Measurements from ENCODE around the gene MSX2.

Gene MSX2

GRCh38 chr5:174767670-174768069 lies 43.3 kb downstream of the MSX2 start:
- TF ChIP-seq ZC3H10 (CRISPR knock-in tag; IDR thresholded peaks at IDR 0.05) (no peak), TOX (CRISPR knock-in tag; IDR thresholded peaks at IDR 0.05; ENCODE audit: borderline replicate concordance) (no peak), PATZ1 (CRISPR knock-in tag; IDR thresholded peaks at IDR 0.05; ENCODE audit: borderline replicate concordance) (no peak), ZNF70 (CRISPR knock-in tag; IDR thresholded peaks at IDR 0.05) (no peak), TSHZ2 (CRISPR knock-in tag; IDR thresholded peaks at IDR 0.05) (no peak), CSRNP3 (CRISPR knock-in tag; IDR thresholded peaks at IDR 0.05) (no peak), CSDC2 (CRISPR knock-in tag; IDR thresholded peaks at IDR 0.05) (no peak), RARB (CRISPR knock-in tag; IDR thresholded peaks at IDR 0.05) (no peak), ZFP30 (CRISPR knock-in tag; IDR thresholded peaks at IDR 0.05) (no peak), BACH2 (CRISPR knock-in tag; IDR thresholded peaks at IDR 0.05; ENCODE audit: borderline replicate concordance) (no peak), ARNTL (CRISPR knock-in tag; IDR thresholded peaks at IDR 0.05; ENCODE audit: borderline replicate concordance, low read depth) (no peak), ZNF8 (CRISPR knock-in tag; IDR thresholded peaks at IDR 0.05) (no peak), ZFP3 (CRISPR knock-in tag; IDR thresholded peaks at IDR 0.05) (no peak), ZNF565 (CRISPR knock-in tag; conservative IDR thresholded peaks at IDR 0.05; ENCODE audit: low read depth) (no peak), SNAI2 (CRISPR knock-in tag; IDR thresholded peaks at IDR 0.05) (no peak), ISL1 (CRISPR knock-in tag; IDR thresholded peaks at IDR 0.05) (no peak), GLIS3 (CRISPR knock-in tag; IDR thresholded peaks at IDR 0.05) (no peak), POU6F1 (CRISPR knock-in tag; IDR thresholded peaks at IDR 0.05; ENCODE audit: borderline replicate concordance, low read depth) (no peak), PPARA (CRISPR knock-in tag; IDR thresholded peaks at IDR 0.05; ENCODE audit: borderline replicate concordance) (no peak)
- no peak for ATAC-seq

- no peak for TF ChIP-seq ZNF70 (CRISPR knock-in tag; IDR thresholded peaks at IDR 0.05)
- no peak for TF ChIP-seq ISL1 (CRISPR knock-in tag; IDR thresholded peaks at IDR 0.05)
- TF ChIP-seq PPARA (CRISPR knock-in tag; IDR thresholded peaks at IDR 0.05; ENCODE audit: borderline replicate concordance): no peak
- no peak for TF ChIP-seq GLIS3 (CRISPR knock-in tag; IDR thresholded peaks at IDR 0.05)
- TF ChIP-seq ZNF8 (CRISPR knock-in tag; IDR thresholded peaks at IDR 0.05): no peak
- no peak for TF ChIP-seq TCF4 (CRISPR knock-in tag; IDR thresholded peaks at IDR 0.05; ENCODE audit: borderline replicate concordance)
- no peak for TF ChIP-seq TSHZ2 (CRISPR knock-in tag; IDR thresholded peaks at IDR 0.05)
- no peak for TF ChIP-seq POU6F1 (CRISPR knock-in tag; IDR thresholded peaks at IDR 0.05; ENCODE audit: borderline replicate concordance, low read depth)
- no peak for TF ChIP-seq SNAI2 (CRISPR knock-in tag; IDR thresholded peaks at IDR 0.05)
- ATAC-seq: no peak
Observed at GRCh38 chr5:174769005-174769404, 44.6 kb downstream of the MSX2 start.

Data from SK-N-SH treated with all-trans-retinoic acid at 6 μM for 48 hours (cell line).